GM10847 (cell line): Measurements from ENCODE around the gene ZIK1.

ENCODE experiments used
- POLR2A ChIP-seq: IDR thresholded peaks from 2 replicates; pipeline ENCODE4 v1.6.1; 2011; ENCODE audit not compliant: insufficient read length; ENCODE audit errors: extremely low read depth

ZIK1 gene

GRCh38 chr19:57578487-57579205 lies 5.3 kb upstream of the ZIK1 start, which contains the start of gene ZNF416:
ZNF416 (minus strand) TSS chr19:57578911; CDS start chr19:57578704, 207 bp downstream.
- TF ChIP-seq POLR2A, result peak; percentile 42

- no peak for TF ChIP-seq POLR2A
These were observed 833 bp upstream of the ZIK1 start for GRCh38 chr19:57583104-57583520.

- no peak for TF ChIP-seq POLR2A
These were observed 3.6 kb downstream of the ZIK1 start for GRCh38 chr19:57587529-57587928.

- TF ChIP-seq POLR2A, result no peak
These were observed 15.4 kb downstream of the ZIK1 start for GRCh38 chr19:57599377-57599760.

- TF ChIP-seq POLR2A, result peak; percentile 38
These were observed 15.9 kb downstream of the ZIK1 start, which contains the start of gene ZNF530 for GRCh38 chr19:57599761-57600383. ZNF530 (plus strand) TSS chr19:57599885; CDS start chr19:57604346, 4,461 bp downstream.

- no peak for TF ChIP-seq POLR2A
These were observed 23.0 kb downstream of the ZIK1 start for GRCh38 chr19:57606931-57607330.

- no peak for TF ChIP-seq POLR2A
These were observed 27.2 kb downstream of the ZIK1 start for GRCh38 chr19:57611113-57611512.

GRCh38 chr19:57613941-57614743 lies 30.2 kb downstream of the ZIK1 start, which contains the start of gene ZNF134:
ZNF134 (plus strand) TSS chr19:57614242; CDS start chr19:57619469, 5,227 bp downstream.
- peak; percentile 25 for TF ChIP-seq POLR2A

GRCh38 chr19:57615346-57615745 lies 31.4 kb downstream of the ZIK1 start:
- TF ChIP-seq POLR2A, result no peak

- TF ChIP-seq POLR2A, result no peak
These were observed 36.9 kb downstream of the ZIK1 start for GRCh38 chr19:57620673-57621348.

- TF ChIP-seq POLR2A, result no peak
These were observed 39.1 kb downstream of the ZIK1 start for GRCh38 chr19:57623091-57623490.

GRCh38 chr19:57632987-57633831 lies 49.3 kb downstream of the ZIK1 start, which contains the start of gene ZNF211:
ZNF211 (plus strand) TSS chr19:57633168; CDS start chr19:57633347, 179 bp downstream.
- TF ChIP-seq POLR2A, result peak; percentile 68

GRCh38 chr19:57633832-57634131 lies 49.8 kb downstream of the ZIK1 start:
- no peak for TF ChIP-seq POLR2A

- no peak for TF ChIP-seq POLR2A
These were observed 53.4 kb downstream of the ZIK1 start for GRCh38 chr19:57637379-57637778.
